Activated naive CD4-positive, alpha-beta T cell treated with Interleukin-2 at 50 U/mL for 16 hours (primary cell): ENCODE measurements around the gene TMEM120B.

ENCODE experiments used
- DNase-seq: peaks from one replicate; pipeline ENCODE4 v3.0.0-alpha.2; 2020

Gene TMEM120B

GRCh38 chr12:121793838-121794533, 81.4 kb downstream of the TMEM120B start:
- peak; percentile 96 for DNase-seq

- DNase-seq = no peak
Observed at GRCh38 chr12:121794534-121795033, 82.0 kb downstream of the TMEM120B start.

DNA sequence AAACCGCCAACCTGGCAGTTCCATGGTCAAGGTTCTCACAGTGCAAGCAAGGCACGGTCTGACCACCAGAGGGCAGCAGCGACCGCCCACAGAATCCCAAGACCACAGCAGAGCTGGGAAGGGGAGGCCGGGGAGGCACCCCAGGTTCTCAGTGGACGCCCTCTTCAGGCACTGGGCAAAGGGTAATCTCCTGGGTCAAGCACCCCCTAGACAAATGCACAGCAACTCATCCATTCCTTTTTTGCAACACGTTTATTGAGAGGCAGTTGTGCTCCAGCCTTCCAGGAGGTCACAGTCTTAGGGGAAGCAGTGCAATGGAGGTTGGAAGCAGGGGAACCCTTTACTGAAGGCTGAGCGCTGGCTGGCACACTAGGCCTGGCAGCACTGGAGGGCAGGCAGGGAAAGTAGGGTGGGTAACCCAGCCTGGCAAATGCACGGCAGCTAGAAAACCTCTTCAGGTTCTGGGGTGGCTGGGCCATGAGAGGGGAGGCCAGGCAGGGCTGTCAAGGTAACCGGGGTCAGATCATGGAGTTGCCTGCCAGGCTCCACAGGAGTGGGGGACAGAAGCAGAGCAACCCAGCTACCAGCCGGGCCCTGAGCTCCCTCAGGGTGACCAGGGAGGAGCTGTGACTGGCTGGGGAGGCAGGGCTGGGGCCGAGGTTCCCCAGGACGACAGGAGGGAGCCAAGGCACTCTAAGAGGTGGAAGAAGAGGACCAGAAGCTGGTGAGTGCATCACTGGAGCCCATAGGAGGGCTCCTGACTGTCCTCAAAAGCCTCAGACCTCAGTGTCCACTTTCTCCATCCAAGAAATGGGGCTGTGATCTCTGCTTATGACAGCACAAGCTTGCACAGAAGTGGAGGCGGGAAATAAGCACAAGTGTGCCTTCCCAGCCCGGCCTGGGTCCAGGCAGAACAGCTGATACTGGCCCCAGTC, 82.7 kb downstream of the TMEM120B start:
- peak; percentile 86 for DNase-seq

DNA sequence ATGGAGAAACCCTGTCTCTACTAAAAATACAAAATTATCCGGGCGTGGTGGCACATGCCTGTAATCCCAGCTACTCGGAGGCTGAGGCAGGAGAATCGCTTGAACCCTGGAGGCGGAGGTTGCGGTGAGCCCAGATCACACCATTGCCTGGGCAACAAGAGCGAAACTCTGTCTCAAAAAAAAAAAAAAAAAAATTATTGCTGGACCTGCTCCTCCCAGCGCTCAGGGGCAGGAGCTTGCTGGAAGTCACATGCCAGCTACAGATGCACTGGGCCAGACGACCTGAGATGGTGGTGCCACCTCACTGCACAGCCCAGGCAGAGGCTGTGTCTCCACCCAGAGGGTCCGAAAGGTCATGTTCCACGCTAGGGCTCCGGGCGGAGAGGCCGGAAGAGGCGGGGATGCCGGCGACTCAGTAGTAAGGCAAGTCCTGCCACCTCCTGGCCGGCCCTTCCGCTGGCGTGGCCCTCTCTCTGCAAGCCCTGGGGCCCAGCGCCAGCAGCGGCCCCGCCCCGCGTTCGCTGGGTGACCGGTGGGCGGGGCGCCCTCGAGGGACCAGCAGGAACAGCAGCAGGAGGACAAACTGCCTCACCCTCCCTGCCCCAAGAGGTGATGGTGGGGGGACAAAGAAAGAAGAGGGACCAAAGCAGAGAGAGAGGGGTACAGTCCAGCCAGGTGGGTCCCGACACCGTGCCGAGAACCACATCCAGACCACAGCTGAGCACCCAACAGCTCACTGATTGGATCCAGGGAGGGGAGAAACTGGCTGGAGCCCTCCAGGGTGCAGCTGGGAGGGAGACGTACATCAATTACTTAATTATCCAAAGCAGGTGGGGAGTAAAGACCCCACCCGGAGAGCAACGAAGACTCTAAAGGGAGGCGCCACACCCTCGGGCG, 84.6 kb downstream of the TMEM120B start:
- DNase-seq = no peak

- DNase-seq = no peak
Observed at GRCh38 chr12:121797937-121798786, 85.6 kb downstream of the TMEM120B start.

DNA sequence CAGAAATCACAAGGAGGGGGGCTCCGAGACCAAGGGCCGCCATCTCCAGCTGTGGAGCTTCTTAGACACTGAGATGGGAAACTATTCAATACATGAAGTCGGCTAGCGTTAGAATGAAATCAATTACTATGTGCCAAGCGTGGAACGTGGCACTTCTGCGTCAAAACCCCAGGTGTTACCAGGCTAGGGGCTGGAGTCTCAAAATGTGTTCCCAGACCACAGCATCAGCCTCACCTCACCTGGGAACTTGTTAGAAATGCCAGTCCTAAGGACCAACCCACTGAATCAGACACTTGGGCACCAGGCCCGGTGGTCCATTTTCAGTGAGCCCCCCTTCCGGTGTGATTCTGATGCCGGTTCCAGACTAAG, 86.2 kb downstream of the TMEM120B start:
- DNase-seq = no peak

DNA sequence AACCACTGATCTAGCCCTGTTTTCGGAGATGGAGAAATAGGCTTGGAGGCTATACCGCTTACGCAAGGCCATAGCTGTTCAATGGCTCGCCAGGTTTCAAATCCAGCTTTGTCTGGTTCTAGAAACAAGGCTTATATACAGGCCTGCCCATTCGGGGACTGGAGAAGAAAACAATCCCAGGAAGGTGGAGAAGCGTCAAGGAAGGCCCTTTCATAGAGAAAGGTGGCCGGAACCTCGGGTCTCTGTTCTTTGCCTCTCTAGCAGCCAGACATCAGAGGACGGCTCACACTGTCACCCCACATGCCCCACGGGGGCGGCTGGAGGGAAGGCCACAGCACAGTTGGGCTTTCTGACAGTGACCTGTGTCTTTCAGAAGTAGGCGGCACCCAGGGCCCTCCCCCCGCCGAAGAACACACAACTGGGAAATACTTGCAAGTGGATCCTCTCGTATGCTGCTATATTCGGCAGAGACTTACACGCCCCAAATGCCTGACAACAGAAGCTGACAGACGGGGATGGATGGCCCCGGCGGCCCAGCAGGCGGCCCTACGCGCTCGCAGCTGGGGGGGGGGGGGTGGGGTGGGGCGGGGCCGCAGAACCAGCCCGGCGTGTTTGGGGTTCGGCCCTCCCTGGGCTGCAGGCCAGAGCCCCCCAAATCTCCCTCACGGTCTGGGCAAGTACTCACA, 86.7 kb downstream of the TMEM120B start:
- DNase-seq = peak; percentile 65

DNA sequence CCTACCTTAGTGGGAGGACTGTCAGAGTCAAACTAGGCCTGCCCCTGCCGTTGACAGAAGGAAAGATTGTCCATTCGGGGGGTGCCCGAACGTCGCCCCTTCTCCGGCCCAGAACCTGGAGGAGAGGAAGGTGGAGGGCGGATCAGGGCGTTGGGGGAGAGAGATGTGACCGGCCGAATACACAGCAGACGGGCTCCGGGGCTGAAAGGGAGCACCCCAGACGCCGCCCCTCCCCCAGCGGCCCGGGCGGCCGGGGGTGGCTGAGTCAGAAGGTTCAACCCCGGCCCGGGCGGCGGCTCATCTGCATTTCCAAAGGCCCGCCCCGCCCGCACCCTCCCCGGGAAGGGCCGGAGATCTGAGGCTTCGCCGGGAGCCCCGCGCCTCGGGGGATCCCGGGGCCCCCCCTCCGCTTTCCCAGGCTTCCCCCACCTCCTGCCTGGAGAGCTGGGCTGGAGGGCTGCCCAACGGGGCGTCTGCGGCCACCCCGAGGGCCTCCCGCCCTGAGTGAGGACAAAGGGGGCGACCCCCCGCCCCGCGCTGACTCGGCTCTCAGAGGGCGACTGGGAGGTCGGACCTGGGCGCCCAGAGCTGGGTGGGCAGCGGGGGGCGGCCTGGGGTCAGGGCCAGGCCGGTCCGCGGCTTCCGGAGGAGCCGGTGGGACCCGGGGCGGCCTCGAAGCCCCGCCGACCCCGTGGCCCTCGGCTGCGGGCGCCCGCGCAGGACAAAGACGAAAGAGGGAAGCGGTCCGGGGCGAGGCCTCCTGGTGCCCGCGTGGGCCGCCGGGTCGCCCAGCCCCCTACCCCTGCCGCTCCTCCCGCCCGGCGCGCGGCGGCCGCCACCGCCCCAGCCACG, 87.5 kb downstream of the TMEM120B start:
- DNase-seq = peak; percentile 81

GRCh38 chr12:121800694-121801594, 88.4 kb downstream of the TMEM120B start:
- DNase-seq = peak; percentile 74

DNA sequence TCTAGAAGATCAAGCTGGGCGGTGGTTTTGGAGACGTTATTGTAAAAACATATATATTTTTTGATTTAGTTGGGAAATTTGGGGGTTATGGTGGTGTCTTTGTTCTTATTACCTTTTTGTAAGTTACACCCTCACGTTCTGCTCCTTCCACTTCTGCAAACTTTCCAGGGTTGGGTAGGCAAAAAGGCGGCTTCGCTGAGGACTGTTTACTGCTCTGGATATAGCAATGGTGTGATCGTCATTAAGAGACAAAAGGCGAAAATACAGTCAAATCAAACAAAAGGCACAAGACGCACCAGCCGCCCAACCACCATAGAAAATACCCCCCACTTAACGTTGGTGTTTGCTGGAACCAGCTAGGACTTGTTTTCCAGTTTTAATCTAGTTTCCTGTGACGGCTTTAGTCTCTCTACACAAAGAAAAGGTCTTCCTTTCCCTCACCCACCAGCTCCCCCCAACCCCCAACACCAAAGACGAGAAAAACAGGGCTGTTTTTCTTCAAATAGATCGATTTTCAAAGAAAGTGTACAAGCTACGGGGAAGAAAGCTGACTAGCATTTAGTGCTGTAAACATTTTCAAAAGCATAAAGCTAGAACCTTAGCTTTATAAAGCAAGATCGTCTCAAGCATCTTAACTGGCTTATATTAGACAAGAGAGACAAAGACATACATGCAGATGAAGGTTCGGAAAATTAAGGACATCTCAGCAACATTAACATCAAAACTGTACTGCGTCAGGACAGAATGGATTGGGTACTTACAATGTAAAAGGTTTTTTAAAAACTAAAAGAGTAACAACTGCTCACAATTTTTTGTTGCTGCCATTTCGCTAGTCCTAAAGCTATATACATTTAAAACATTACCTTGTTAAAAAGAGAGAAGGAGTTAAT, 89.3 kb downstream of the TMEM120B start:
- DNase-seq = peak; percentile 41

DNA sequence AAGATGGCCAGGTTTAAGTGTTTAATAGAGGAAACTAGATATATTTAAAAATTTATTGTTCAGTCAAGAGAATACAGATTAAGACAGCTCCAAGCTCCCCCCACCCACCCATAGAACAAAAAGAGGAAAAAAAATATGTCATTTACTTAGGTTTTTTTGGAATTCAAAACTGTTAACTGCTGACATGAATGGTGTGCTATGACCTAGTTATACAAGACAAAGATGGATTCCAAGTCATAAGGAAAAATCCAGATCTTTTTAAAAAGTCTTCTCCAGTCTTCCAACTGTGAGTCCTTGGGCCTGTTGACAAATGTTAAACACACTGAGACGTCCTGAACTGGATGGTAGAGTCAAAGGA, 89.9 kb downstream of the TMEM120B start:
- DNase-seq = no peak

- DNase-seq = peak; percentile 88
Observed at GRCh38 chr12:121802843-121803698, 90.5 kb downstream of the TMEM120B start.

DNA sequence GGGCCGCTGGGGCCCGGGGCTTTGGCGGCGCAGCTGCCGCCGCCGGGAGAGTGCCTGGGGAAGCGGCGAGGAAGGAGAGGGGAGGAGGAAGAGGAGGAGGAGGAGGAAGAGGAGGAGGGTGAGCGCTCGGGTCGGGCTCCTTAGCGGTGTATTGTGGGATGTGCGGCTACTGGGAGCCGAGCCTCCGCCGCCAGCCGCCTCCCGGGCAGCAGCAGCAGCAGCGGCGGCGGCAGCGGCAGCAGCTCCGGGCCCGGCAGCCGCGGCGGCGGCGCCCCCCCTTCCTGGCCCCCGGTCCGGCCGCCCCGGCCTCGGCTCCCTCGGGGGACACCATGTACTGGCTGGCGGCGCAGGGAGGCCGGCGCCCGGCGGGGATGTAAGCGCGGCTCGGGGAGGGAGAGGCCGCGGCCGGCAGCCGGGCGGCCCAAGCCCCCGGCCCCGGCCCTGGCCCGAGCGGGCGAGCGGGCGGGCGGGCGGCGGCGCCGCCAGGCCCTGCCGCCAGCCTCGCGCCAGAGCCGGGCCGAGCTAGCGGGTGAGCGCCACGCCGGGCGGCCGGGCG, 91.4 kb downstream of the TMEM120B start, which contains the start of gene SETD1B:
Gene SETD1B (plus strand): TSS at position 149 of the 556 bp plus-strand sequence. CDS start 729 bp downstream, outside the sequence.
- peak; percentile 59 for DNase-seq

DNA sequence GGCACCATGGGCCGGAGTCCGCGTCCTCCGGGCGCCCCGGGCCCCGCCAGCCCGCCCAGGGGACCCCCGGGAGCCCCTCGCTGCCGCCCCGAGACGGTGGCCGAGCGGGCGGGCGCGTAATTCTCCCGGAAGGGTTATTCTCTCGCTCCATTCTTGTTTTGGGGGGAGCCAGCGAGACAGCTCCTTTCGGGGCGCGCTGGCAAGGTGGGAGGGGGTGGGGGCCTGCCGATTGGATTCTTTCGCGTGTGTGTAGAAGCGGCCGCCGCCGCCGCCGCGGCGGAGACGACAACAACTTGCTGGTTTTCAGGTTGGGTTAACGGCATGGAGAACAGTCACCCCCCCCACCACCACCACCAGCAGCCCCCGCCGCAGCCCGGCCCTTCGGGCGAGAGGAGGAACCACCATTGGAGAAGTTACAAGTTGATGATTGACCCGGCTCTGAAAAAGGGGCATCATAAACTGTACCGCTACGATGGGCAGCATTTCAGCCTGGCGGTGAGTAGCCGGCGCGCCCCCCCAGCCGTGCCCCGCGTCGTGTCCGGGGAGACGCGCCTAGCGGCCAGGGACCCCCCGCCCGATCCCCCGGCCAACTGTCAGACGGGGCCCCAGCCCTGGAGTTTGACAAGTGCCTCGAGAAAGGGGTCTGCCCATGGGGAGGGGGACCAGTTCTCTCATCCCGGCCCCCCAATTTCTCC, 92.0 kb downstream of the TMEM120B start:
- DNase-seq = peak; percentile 68

GRCh38 chr12:121805171-121806008, 92.8 kb downstream of the TMEM120B start:
- DNase-seq = no peak
